ENCODE data around the gene PPIE. TPM values are rescaled to one million over a fixed set of nuclear protein-coding genes. Genes with fewer than 3 reads are reported as not detected.
"Not testable (repeated sequence)": the region's sequence is repeated elsewhere in the genome, so short reads cannot be mapped to it uniquely, and the experiment has no call there.

PPIE gene
- total and polyA plus RNA-seq, 2 donors (not counting 1 experiment from before 2014, with no cell fraction given): 68.6 to 78.3 TPM

DNA sequence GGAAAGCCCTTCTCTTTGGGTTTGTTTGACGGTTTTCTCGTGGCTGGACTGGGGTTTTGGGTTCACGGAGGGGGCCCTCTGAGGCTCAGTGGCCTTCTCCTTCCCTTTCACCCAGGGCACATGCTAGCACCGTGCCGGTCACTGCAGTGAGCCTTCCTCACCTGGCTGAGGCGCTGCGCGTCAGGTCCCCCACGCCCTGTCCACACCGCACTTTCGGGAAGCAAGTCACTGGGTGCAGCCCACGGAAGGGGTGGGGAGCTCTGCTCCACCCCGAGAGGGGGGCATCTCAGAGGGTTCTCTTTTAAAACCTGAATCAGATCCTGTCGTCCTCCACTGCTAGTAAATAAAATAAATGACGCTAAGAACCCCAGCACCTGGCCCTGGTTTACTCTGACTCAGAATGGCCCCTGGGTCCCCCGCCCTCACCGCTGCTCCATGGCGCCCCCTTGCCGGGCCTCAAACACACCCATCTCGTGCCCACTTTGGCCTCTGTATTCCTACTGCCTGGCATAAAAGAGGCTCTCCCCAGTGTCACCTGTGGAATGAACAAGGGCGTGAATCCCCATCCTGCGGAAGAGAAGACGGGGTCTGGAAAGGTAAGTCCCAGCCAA lies 34.8 kb downstream of the PPIE start:
- H3K27me3 ChIP-seq (replicated peaks in 1 of 4; ENCODE audit: control extremely low read depth in 1 of 4, control insufficient read depth in 3 of 4, insufficient read depth in 4 of 4, low read length in 3 of 4); intact Hi-C loops (cut with micrococcal nuclease); H3K27me3 Mint-ChIP-seq; ATAC-seq (ENCODE audit: low read depth); H3K9me3 ChIP-seq (ENCODE audit: control extremely low read depth in 1 of 3, control insufficient read depth in 2 of 3, insufficient read depth in 1 of 3, low read length in 2 of 3); H3K9ac ChIP-seq (ENCODE audit: low read length); H2AFZ ChIP-seq (ENCODE audit: insufficient read depth, low read depth, low read length, poor library complexity, severe bottlenecking); H3K4me3 ChIP-seq (ENCODE audit: control extremely low read depth in 1 of 5, extremely low read depth in 1 of 5, insufficient read depth in 1 of 5, low read depth in 2 of 5, low read length in 4 of 5); H3K36me3 ChIP-seq (replicated peaks in 1 of 2; ENCODE audit: control extremely low read depth in 1 of 2, control insufficient read depth in 1 of 2, extremely low read depth in 1 of 2, insufficient read depth in 2 of 2, low read length in 1 of 2); H3K9me3 Mint-ChIP-seq (ENCODE audit: insufficient read depth); H3K4me3 Mint-ChIP-seq; H3K27ac ChIP-seq (ENCODE audit: low read length in 2 of 2); H3K4me2 ChIP-seq (replicated peaks; ENCODE audit: low read depth, low read length, poor library complexity, severe bottlenecking); H3K27ac Mint-ChIP-seq; H3K79me2 ChIP-seq (ENCODE audit: control insufficient read depth, insufficient read depth, low read length); H3K4me1 ChIP-seq (ENCODE audit: control insufficient read depth in 2 of 2, insufficient read depth in 2 of 2, low read length in 2 of 2); H4K20me1 ChIP-seq (ENCODE audit: control insufficient read depth, insufficient read depth, low read length, poor library complexity, severe bottlenecking); DNase-seq; POLR2A ChIA-PET; CTCF ChIA-PET: not testable (repeated sequence)
- no CpG with 5 or more reads among the region's 23 CpGs for WGBS (ENCODE audit: insufficient coverage)
- H3K4me1 Mint-ChIP-seq: peaks cover 13% of the 10 kb centered on the region

DNA sequence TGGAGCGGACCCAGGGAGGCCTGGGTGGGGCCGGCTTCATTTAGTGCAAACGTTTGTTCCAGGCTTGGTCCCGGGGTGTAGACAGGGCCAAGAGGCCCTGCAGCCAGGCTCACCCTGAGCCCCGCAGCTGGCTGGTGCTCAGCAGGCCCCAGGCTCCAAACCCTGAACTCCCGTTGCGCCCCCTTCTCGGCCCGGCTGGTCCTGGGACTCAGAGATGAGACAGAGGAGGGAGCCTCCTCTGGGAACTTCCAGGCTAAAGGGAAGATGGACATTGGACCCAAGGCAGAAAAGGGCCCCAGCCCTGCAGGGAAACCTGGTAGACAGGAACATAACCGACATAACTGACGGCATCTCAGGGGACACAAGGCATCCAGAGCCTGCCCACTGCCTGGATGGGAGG lies 36.5 kb downstream of the PPIE start:
- ATAC-seq (ENCODE audit: low read depth); intact Hi-C loops (cut with micrococcal nuclease); H3K27me3 ChIP-seq (replicated peaks in 1 of 4; ENCODE audit: control extremely low read depth in 1 of 4, control insufficient read depth in 3 of 4, insufficient read depth in 4 of 4, low read length in 3 of 4); H4K20me1 ChIP-seq (ENCODE audit: control insufficient read depth, insufficient read depth, low read length, poor library complexity, severe bottlenecking); H3K79me2 ChIP-seq (ENCODE audit: control insufficient read depth, insufficient read depth, low read length); H3K27ac ChIP-seq (ENCODE audit: low read length in 2 of 2); H3K9me3 ChIP-seq (ENCODE audit: control extremely low read depth in 1 of 3, control insufficient read depth in 2 of 3, insufficient read depth in 1 of 3, low read length in 2 of 3); H3K9ac ChIP-seq (ENCODE audit: low read length); CTCF ChIA-PET; H3K9me3 Mint-ChIP-seq (ENCODE audit: insufficient read depth); H3K27me3 Mint-ChIP-seq; H3K4me3 ChIP-seq (ENCODE audit: control extremely low read depth in 1 of 5, extremely low read depth in 1 of 5, insufficient read depth in 1 of 5, low read depth in 2 of 5, low read length in 4 of 5); H3K4me1 ChIP-seq (ENCODE audit: control insufficient read depth in 2 of 2, insufficient read depth in 2 of 2, low read length in 2 of 2); POLR2A ChIA-PET; H3K36me3 ChIP-seq (replicated peaks in 1 of 2; ENCODE audit: control extremely low read depth in 1 of 2, control insufficient read depth in 1 of 2, extremely low read depth in 1 of 2, insufficient read depth in 2 of 2, low read length in 1 of 2); DNase-seq; H3K4me2 ChIP-seq (replicated peaks; ENCODE audit: low read depth, low read length, poor library complexity, severe bottlenecking); H3K4me3 Mint-ChIP-seq; H3K27ac Mint-ChIP-seq; H2AFZ ChIP-seq (ENCODE audit: insufficient read depth, low read depth, low read length, poor library complexity, severe bottlenecking): not testable (repeated sequence)
- peaks cover 13% of the 10 kb centered on the region for H3K4me1 Mint-ChIP-seq
- WGBS (ENCODE audit: insufficient coverage): 98% methylated on average over 11 of the region's 11 CpGs

DNA sequence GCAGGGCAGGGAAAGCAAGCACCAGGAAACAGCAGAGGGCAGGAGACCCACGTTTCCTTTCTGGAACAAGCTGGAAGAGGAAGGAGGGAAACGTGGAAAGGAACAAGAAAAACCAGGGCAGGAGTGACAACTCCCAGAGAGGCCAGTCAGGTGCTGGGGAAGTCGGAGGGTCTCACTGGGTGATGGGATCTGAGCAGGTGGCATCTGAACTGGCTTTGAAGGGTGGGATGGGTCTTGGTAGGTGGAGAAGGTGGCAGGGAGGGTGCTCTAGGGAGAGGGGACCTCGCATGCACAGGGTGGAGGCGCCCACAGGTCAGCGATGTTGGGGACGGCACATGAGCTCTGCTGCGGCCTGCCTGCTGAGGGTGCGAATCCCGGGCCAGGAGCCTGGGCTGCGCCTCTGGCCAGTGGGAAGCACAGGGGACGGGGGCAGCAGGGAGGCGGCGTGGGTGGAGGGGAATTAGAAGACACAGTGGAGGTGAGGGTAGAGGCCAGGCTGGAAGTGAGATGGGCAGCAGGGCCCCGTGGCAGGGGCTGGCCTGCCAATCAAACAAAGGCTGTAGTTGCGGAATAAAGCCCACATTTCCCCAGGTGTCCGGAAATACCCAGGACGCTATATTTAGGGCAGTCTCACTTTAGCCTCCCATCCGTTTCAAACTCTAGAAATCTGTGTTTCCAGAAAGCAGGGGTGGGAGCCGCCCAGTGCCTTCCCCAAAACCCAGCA lies 37.2 kb downstream of the PPIE start:
- 66% methylated on average over 4 of the region's 20 CpGs for WGBS (ENCODE audit: insufficient coverage)
- H3K27me3 Mint-ChIP-seq; H3K9me3 Mint-ChIP-seq (ENCODE audit: insufficient read depth); H2AFZ ChIP-seq (ENCODE audit: insufficient read depth, low read depth, low read length, poor library complexity, severe bottlenecking); H3K4me3 Mint-ChIP-seq; H4K20me1 ChIP-seq (ENCODE audit: control insufficient read depth, insufficient read depth, low read length, poor library complexity, severe bottlenecking); CTCF ChIA-PET; ATAC-seq (ENCODE audit: low read depth); H3K36me3 ChIP-seq (replicated peaks in 1 of 2; ENCODE audit: control extremely low read depth in 1 of 2, control insufficient read depth in 1 of 2, extremely low read depth in 1 of 2, insufficient read depth in 2 of 2, low read length in 1 of 2); H3K9ac ChIP-seq (ENCODE audit: low read length); H3K27ac ChIP-seq (ENCODE audit: low read length in 2 of 2); DNase-seq; H3K27me3 ChIP-seq (replicated peaks in 1 of 4; ENCODE audit: control extremely low read depth in 1 of 4, control insufficient read depth in 3 of 4, insufficient read depth in 4 of 4, low read length in 3 of 4); POLR2A ChIA-PET; H3K79me2 ChIP-seq (ENCODE audit: control insufficient read depth, insufficient read depth, low read length); H3K4me3 ChIP-seq (ENCODE audit: control extremely low read depth in 1 of 5, extremely low read depth in 1 of 5, insufficient read depth in 1 of 5, low read depth in 2 of 5, low read length in 4 of 5); H3K4me2 ChIP-seq (replicated peaks; ENCODE audit: low read depth, low read length, poor library complexity, severe bottlenecking); H3K9me3 ChIP-seq (ENCODE audit: control extremely low read depth in 1 of 3, control insufficient read depth in 2 of 3, insufficient read depth in 1 of 3, low read length in 2 of 3); H3K4me1 Mint-ChIP-seq; H3K4me1 ChIP-seq (ENCODE audit: control insufficient read depth in 2 of 2, insufficient read depth in 2 of 2, low read length in 2 of 2); intact Hi-C loops (cut with micrococcal nuclease): not testable (repeated sequence)
- peak overlapping the region; percentile 85 for H3K27ac Mint-ChIP-seq

Measured in B cell (primary cell).